Activated naive CD8-positive, alpha-beta T cell (primary cell): ENCODE results near the gene ROCK2.
A peak's percentile ranks its signal among the peaks of the same experiment; 100 is the strongest.

Experiments used
- H3K27ac Mint-ChIP-seq: one replicate; pipeline ENCODE4 v1.8.0; 2021; ENCODE audit warnings: mixed read lengths
- H3K27me3 Mint-ChIP-seq: one replicate; pipeline ENCODE4 v1.8.0; 2021; ENCODE audit warnings: mixed read lengths
- H3K36me3 Mint-ChIP-seq: one replicate; pipeline ENCODE4 v1.8.0; 2021; ENCODE audit warnings: mixed read lengths
- H3K4me1 Mint-ChIP-seq: one replicate; pipeline ENCODE4 v1.8.0; 2021; ENCODE audit warnings: low read depth, mixed read lengths
- H3K4me3 Mint-ChIP-seq: one replicate; pipeline ENCODE4 v1.8.0; 2021; ENCODE audit warnings: mild to moderate bottlenecking, mixed read lengths
- H3K9me3 Mint-ChIP-seq: one replicate; pipeline ENCODE4 v1.8.0; 2021; ENCODE audit warnings: low read depth, mixed read lengths

The ROCK2 gene

DNA sequence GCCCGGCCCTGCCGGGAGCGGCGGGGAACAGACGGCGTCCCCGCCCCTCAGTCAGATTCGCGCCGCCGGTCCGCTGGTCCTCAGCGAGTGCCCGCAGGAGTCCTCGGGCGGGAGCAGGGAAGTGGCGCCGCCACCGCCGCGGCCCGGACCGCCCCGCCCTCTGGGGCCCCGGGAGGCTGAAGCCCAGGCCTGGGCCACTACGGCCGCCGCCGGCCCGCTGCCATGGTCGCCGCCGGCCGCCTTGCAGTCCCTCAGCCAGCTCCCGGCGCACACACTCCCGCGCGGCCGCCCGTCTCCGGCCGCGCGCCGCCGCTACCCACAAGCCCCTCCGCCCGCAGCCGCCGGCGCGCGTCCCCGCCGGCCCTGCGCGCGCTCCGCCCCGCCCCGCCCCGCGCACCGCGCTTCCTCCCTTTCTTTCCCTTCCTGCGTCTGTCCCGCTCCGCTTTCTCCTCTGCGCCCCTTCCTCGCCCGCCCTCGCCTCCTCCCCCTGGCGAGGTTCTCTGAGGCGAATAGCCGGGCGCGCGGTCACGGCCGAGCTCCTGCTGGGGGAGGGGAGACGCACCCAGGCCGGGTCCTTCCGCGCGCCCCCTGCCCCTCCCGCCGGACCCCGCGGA, at the start of gene ROCK2:
Gene ROCK2, minus strand, starts transcription at position 295 of the 614 bp plus-strand sequence. CDS start 500 bp downstream, outside the sequence.
- peak within 1 kb of the TSS; percentile 91 for H3K27ac Mint-ChIP-seq
- H3K9me3 Mint-ChIP-seq, result no peaks in the 10 kb centered on the region
- H3K36me3 Mint-ChIP-seq, result no peaks in the 10 kb centered on the region
- no peaks in the 10 kb centered on the region for H3K27me3 Mint-ChIP-seq
- H3K4me3 Mint-ChIP-seq, result peak within 1 kb of the TSS; percentile 99
- peaks cover 40% of the 10 kb centered on the region for H3K4me1 Mint-ChIP-seq

DNA sequence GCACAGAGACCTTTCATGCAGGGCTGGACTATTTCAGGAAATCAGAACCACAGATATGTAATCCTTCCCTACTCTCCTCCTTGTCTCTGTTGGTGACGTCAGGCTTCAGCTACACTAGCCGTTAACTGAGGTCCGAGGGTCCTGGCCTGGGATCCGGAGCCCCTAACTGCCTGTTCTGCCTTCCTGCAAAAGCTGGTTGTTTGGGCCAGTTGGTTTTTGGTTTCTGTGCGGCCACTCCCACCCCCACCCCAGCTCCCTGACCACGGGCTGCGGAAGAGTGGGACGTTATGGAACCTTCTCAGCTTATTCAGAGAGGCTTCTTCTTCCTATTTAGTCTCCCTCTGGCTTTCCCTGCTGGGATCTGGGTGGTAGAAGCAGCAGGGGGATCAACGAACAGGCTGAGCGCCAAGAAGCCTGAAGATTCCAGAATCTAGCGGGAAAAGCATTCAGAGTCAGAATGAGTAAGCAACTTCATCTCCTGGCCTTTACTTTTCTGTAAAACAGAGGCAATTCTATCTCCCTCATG, 49.3 kb upstream of the ROCK2 start:
- no peak overlapping the region for H3K4me3 Mint-ChIP-seq
- no peaks in the 10 kb centered on the region for H3K36me3 Mint-ChIP-seq
- H3K27me3 Mint-ChIP-seq, result peaks cover 2% of the 10 kb centered on the region
- H3K27ac Mint-ChIP-seq, result no peak overlapping the region
- no peaks in the 10 kb centered on the region for H3K9me3 Mint-ChIP-seq
- H3K4me1 Mint-ChIP-seq, result no peaks in the 10 kb centered on the region

DNA sequence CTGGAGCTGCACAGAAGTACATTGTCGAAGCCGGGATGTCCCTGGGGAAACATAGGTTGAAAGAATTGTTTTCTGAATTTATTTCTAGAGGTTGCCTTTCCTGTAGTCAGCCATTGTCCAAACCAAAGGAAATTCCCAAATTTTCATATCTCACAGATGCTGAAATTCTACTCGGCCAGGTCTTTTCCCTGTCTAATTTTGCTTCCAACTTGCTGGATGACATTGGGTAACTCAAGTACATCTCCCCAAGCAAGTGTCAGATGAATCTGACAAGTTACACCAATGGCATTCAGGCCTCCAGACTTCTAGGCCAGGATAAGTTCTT, 47.5 kb upstream of the ROCK2 start:
- no peak overlapping the region for H3K27ac Mint-ChIP-seq
- no peaks in the 10 kb centered on the region for H3K9me3 Mint-ChIP-seq
- no peaks in the 10 kb centered on the region for H3K36me3 Mint-ChIP-seq
- no peak overlapping the region for H3K4me3 Mint-ChIP-seq
- H3K27me3 Mint-ChIP-seq, result peaks cover 2% of the 10 kb centered on the region
- no peaks in the 10 kb centered on the region for H3K4me1 Mint-ChIP-seq

DNA sequence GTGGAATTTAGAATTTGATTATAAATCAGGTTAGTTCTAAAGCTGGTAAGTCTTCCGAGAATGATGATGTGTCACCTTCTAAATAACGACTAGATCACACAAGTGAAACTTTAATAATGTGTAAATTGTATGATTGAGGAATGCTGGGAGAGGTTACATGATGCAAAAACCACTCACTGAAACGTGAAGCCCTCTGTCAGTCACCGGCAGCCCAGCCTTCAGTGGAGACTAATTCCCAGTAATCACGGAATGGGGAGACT, 45.9 kb upstream of the ROCK2 start:
- Mint-ChIP-seq H3K4me1 (no peaks in the 10 kb centered on the region), H3K36me3 (no peaks in the 10 kb centered on the region), H3K9me3 (no peaks in the 10 kb centered on the region), H3K27me3 (peaks cover 2% of the 10 kb centered on the region), H3K27ac (no peak overlapping the region), H3K4me3 (no peak overlapping the region)

DNA sequence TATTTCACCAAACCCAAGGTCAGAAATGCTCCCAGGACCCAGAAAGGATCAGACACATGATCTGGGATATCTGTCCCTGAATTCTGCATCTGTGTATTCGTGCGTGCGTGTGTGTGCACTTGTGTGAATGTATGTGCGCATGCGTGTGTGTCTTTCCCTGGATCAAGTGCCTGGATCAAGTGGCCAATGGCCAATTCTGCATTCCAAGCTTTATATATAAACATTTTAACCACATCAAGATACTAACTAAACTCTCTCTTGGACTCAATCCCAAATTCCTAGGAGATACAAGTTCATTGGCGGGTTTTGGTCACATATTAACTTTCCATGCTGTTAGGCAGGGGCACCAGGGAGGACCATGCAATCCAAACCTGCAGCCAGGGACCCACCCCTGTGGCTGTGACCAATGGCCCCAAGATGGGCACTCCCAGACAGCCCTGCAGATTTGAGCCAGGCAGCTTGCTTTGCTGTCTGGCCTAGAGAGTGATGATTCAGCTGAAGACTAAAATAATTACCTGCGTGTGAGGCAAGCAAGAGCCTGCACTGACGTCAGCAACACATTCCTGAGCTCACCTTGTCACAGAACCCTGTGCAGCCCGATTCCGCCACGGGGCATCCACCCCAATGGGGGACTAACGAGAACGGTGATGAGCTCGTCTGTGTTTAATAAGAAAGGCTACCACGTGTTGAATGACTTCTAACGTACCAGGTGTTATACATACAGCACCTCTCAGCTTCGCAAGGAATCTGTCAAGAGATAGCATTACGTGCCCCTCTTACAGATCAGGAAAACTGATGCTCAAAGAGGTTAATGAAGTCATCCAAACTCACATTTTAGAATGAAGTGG, 45.3 kb upstream of the ROCK2 start:
- Mint-ChIP-seq H3K27ac (no peak overlapping the region), H3K9me3 (no peaks in the 10 kb centered on the region), H3K36me3 (no peaks in the 10 kb centered on the region), H3K27me3 (peaks cover 2% of the 10 kb centered on the region), H3K4me1 (no peaks in the 10 kb centered on the region), H3K4me3 (no peak overlapping the region)

DNA sequence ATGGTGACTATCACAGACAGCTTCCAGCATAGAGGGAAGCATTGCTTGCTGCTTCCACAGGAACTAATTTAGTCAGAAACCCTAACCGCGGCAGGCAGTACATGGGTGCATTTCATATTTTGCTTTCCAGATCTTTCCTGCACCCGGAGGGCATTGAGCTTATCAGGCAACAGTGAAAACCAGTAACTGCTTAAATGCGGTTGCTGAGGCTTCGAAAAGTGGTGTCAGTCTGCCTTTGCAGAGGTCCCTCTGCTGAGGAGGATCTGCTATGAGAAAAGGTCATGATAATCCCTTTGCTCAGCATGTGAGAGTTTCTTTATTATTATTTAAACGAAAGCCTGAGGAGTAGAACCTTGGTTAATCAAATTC, 44.6 kb upstream of the ROCK2 start:
- H3K36me3 Mint-ChIP-seq, result no peaks in the 10 kb centered on the region
- no peaks in the 10 kb centered on the region for H3K9me3 Mint-ChIP-seq
- H3K27me3 Mint-ChIP-seq, result peaks cover 2% of the 10 kb centered on the region
- no peak overlapping the region for H3K4me3 Mint-ChIP-seq
- no peak overlapping the region for H3K27ac Mint-ChIP-seq
- no peaks in the 10 kb centered on the region for H3K4me1 Mint-ChIP-seq

DNA sequence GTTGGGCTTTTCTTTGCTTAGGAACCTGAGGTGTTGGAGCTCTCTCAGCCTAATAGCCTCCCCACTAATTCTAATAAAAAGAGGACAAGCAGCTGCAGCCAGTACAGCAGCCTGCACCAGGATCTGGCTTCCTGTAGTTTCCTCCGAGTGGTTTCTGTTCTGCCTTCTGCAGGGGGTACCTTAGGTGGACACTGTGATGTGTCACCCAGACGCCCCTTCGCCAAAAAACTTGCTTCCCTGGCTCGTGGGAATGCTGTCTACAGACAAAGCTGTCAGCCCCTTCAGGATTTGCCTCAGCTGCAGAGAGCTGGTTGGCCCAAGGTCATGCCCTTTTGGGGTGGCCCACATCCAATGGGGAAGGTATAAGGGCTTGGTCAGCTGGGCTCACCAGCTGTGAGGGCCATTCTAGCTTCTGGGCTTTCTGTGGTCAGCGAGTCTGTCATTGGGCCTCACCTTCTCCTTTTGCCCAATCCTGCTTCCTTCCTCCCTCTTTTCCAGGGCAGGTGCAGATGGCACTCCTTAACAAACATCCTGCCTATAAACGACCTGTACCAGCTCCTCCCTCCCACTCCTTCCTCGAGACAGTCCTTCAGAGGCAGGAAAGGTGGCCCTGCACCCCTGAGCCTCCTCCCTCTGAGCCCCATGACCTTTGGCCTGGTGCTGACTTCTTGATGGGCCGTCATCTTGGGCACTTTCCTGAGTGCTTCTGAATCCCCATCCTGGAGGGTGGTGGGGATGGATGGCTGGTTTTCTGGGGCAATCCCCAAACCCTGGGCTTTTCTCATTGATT, 44.0 kb upstream of the ROCK2 start:
- Mint-ChIP-seq H3K9me3 (no peaks in the 10 kb centered on the region), H3K27ac (no peak overlapping the region), H3K4me3 (no peak overlapping the region), H3K27me3 (peaks cover 2% of the 10 kb centered on the region), H3K4me1 (no peaks in the 10 kb centered on the region), H3K36me3 (no peaks in the 10 kb centered on the region)

DNA sequence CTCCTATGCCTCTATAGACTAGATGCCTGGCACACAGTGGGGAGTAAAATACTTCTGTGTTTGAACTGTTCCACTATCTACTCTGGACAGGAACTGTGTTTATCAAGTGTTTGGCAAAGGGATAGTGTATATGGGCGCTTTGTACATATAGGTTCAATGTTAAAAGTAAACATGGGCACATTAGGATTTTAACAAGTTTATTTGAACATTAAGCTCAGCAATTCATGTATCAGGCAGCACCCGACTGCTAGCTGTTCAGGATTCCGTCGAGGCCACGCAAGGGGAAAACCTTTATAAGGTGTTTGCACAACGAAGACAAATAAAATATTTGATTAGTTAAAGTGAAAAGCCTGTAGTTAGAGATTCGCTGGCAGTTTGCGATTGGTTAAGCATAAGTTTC, 43.4 kb upstream of the ROCK2 start:
- Mint-ChIP-seq H3K36me3 (no peaks in the 10 kb centered on the region), H3K4me3 (no peak overlapping the region), H3K27ac (no peak overlapping the region), H3K27me3 (peaks cover 2% of the 10 kb centered on the region), H3K4me1 (no peaks in the 10 kb centered on the region), H3K9me3 (no peaks in the 10 kb centered on the region)

DNA sequence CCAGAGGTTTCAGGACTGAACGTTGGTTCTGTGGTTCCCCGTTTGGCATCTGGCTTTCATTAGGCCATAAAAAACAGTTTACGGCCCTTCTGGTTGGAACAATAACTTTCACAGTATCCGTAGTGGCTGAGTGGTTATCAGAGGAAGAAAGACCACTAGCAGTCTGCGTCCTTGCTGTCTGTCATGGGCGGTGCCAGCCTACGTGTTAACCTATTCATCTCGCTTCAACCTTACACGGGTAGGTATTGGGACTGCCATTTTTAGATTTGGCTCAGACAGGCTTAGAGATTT, 42.6 kb upstream of the ROCK2 start:
- Mint-ChIP-seq H3K4me1 (no peaks in the 10 kb centered on the region), H3K36me3 (no peaks in the 10 kb centered on the region), H3K4me3 (no peak overlapping the region), H3K27ac (no peak overlapping the region), H3K27me3 (peaks cover 2% of the 10 kb centered on the region), H3K9me3 (no peaks in the 10 kb centered on the region)

DNA sequence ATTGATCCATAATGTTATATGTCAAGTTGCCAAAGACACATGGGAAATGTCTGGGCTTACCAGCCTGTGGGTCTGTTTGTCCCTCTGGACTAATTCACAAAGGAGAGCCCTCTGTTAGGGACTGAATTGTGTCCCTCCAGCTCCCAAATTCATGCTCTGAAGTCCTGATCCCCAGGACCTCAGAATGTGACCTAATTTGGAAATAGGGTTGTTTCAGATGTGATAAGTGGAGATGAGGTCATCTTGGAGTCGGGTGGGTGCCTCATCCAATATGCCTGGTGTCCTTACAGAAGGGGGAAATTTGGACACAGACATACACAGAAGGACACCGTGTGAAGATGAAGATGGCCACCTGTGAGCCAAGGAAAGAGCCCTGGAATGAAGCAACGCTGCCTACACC, 41.4 kb upstream of the ROCK2 start:
- Mint-ChIP-seq H3K9me3 (no peaks in the 10 kb centered on the region), H3K4me1 (no peaks in the 10 kb centered on the region), H3K27me3 (no peaks in the 10 kb centered on the region), H3K4me3 (no peak overlapping the region), H3K27ac (no peak overlapping the region), H3K36me3 (no peaks in the 10 kb centered on the region)

DNA sequence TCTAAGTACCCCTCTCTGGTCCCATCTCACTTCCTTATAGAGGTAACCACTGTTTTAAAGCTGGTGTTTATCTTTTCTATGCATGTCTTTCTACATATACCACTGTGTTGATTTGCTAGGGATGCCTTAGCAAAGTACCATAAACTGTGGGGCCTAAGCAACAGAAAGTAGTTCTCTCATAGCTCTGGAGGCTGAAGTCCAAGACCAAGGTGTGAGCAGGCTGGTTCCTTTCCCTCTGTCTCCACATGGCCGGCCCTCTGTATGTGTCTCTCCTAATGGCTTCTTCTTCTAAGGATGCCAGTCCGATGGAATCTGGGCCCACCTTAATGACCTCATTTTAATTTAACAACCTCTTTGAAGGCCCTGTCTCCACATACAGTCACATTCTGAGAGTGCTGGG, 40.8 kb upstream of the ROCK2 start:
- no peaks in the 10 kb centered on the region for H3K4me1 Mint-ChIP-seq
- no peaks in the 10 kb centered on the region for H3K27me3 Mint-ChIP-seq
- no peak overlapping the region for H3K4me3 Mint-ChIP-seq
- H3K9me3 Mint-ChIP-seq, result no peaks in the 10 kb centered on the region
- no peaks in the 10 kb centered on the region for H3K36me3 Mint-ChIP-seq
- no peak overlapping the region for H3K27ac Mint-ChIP-seq

DNA sequence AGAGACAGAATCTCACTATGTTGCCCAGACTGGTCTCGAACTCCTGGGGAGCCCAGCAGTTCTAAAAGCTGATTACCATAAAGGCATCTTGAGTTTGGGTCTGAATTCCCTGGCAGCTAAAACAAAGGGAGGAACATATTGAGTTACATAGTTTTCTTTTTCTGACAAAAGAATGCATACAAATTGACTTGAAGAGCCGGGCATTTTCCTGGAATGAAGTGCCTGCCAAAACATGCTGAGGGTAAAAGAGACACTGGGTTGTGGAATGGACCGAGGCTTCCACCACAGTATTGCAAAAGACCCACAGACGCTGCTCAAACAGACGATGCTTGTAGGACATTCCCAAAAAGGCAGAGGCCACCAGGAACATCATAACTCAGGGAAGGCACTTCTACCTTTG, 35.1 kb upstream of the ROCK2 start:
- H3K4me1 Mint-ChIP-seq, result no peaks in the 10 kb centered on the region
- no peak overlapping the region for H3K27ac Mint-ChIP-seq
- H3K36me3 Mint-ChIP-seq, result no peaks in the 10 kb centered on the region
- no peaks in the 10 kb centered on the region for H3K9me3 Mint-ChIP-seq
- no peaks in the 10 kb centered on the region for H3K27me3 Mint-ChIP-seq
- no peak overlapping the region for H3K4me3 Mint-ChIP-seq

DNA sequence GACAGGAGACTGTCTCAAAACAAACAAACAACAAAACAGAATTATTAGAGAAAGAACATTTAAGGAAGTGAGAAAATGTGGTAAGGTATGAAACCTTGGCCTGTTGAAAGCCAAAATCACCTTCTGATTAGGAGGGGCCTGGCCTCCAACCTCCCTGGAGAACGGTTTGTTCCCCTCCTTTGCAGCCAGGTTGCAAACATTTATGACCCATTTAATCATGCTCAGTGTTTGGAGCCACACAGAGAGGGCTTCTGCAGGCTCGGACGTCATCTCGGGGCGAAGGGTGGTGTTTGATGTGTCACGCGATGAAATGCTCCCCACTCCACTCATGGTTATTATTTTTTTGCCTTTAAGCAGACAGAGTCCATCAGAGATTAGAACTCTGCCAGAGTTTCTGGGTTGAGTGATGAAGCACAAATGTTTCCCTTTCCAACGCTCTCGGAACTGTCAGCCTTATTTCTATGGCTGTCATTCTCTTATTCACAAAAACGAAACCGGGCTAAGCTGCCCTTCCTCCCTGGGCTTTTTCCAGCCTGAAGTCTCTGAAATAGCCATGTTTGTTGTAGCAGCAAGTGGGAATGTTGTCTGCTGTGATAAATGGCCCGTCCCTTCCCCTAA, 33.6 kb upstream of the ROCK2 start:
- Mint-ChIP-seq H3K4me1 (no peaks in the 10 kb centered on the region), H3K36me3 (no peaks in the 10 kb centered on the region), H3K9me3 (no peaks in the 10 kb centered on the region), H3K4me3 (no peak overlapping the region), H3K27ac (no peak overlapping the region), H3K27me3 (no peaks in the 10 kb centered on the region)

DNA sequence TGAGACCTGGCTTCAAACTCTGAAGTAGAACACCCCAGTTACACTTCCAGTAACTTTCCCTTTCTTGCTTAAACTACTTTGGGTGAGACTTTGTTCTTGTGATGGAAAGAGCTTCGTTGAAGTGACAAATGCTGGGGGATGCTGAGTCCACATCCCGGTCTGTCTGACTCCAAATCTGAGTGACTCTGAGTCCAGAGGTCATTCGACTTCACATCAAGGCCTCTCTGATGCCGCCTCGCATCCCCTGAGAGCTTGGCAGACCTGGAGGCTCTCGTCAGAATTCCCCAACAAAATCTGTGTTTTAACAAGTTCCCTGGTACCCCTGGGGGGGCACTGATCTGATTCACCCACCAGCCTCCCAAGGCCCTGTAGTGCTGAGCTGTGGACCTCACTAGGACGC, 31.6 kb upstream of the ROCK2 start:
- no peaks in the 10 kb centered on the region for H3K27me3 Mint-ChIP-seq
- no peaks in the 10 kb centered on the region for H3K4me1 Mint-ChIP-seq

DNA sequence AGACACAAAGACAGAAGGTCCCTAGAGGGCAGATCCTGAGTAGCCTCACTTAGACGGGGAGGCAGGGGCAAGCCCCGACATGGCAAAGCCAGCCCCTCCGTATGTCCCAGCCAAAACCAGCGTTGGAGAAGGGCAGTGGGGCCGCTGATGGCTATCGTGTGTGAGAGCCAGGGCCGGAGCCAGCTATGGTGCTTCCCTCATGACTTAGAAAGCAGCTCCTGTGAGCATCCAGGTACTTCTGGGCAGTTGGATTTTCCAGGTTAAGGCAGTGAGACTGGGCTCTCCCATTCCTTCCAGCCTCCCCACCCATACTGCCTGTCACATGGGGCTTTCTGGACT, 31.2 kb upstream of the ROCK2 start:
- H3K4me1 Mint-ChIP-seq, result no peaks in the 10 kb centered on the region
- H3K27me3 Mint-ChIP-seq, result no peaks in the 10 kb centered on the region
- H3K9me3 Mint-ChIP-seq, result no peaks in the 10 kb centered on the region
- H3K4me3 Mint-ChIP-seq, result no peak overlapping the region
- no peaks in the 10 kb centered on the region for H3K36me3 Mint-ChIP-seq
- no peak overlapping the region for H3K27ac Mint-ChIP-seq

More for the DNA sequence above, 31.6 kb upstream of the ROCK2 start:
- Mint-ChIP-seq H3K36me3 (no peaks in the 10 kb centered on the region), H3K9me3 (no peaks in the 10 kb centered on the region), H3K4me3 (no peak overlapping the region), H3K27ac (no peak overlapping the region)
